ENCODE data around the gene ADGRL3.

- TF ChIP-seq CTCF (IDR thresholded peaks at IDR 0.05) (no peak), EZH2 (IDR thresholded peaks at IDR 0.05; ENCODE audit: borderline replicate concordance, insufficient read depth, low read depth, low read length, poor library complexity, severe bottlenecking) (no peak)
These were observed 321.3 kb downstream of the ADGRL3 start for GRCh38 chr4:61521451-61521850.

Measured in B cell (primary cell).